ENCODE measurements around the gene TNFRSF4.
"Not testable (repeated sequence)": the region's sequence is repeated elsewhere in the genome, so short reads cannot be mapped to it uniquely, and the experiment has no call there.

GRCh38 chr1:1248009-1248913, 34.3 kb upstream of the TNFRSF4 start:
- TF ChIP-seq CTCF (conservative IDR thresholded peaks at IDR 0.05; ENCODE audit: low read length); EZH2phosphoT487 (IDR thresholded peaks at IDR 0.05; ENCODE audit: borderline replicate concordance): not testable (repeated sequence)

Data from Loucy (cell line).